ENCODE measurements around the gene RNPS1.

DNA sequence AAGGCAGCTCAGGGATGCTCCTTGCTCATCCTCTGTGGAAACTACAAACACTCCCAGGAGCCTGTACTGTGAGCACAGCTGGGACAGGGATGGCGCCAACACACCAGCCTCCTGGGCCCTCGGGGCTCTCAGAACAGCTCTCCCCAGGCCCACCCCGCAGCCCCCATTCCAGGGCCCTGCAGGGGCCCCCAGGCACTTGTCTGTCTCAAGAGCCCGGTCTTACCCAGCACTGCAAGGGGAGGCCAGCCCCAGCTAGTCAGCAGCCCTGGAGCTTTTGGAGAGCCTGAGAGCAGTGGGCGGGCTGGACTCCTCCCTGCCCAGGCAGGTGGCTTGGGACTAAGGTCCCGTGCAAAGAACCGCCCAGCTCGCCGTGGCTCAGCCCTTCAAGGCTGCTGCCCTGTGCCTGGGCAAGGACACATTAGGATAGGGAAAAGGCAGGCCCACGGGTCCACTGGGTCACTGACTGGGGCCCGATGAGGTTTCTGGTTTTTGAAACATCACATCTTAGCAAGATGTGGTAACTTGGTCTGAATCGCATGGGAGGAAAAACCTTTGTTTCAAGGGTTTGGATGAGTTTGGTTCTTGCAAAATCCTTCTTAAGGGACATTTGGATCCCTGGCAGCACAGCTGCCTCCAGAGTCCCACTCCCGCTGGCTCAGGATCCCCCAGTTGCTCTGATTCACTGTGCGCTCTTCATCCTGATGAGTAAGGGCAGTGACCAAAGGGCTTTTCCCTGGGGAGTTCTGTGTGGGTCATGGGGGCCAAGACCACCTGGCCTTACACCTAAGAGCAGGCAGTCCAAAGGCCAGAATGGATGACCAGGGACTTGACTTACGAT, 28.9 kb downstream of the RNPS1 start:
- TF ChIP-seq CTCF (IDR thresholded peaks at IDR 0.05; ENCODE audit: insufficient read depth, low read length) (no peak), POLR2AphosphoS5 (IDR thresholded peaks at IDR 0.05; ENCODE audit: low read depth) (no peak), GABPA (IDR thresholded peaks at IDR 0.05; ENCODE audit: low read depth) (no peak), REST (IDR thresholded peaks at IDR 0.05; ENCODE audit: insufficient replicate concordance, low read depth) (no peak)
